ENCODE measurements around the gene TAF7L.
"Not testable (repeated sequence)": the region's sequence is repeated elsewhere in the genome, so short reads cannot be mapped to it uniquely, and the experiment has no call there.

The TAF7L gene, protein sequence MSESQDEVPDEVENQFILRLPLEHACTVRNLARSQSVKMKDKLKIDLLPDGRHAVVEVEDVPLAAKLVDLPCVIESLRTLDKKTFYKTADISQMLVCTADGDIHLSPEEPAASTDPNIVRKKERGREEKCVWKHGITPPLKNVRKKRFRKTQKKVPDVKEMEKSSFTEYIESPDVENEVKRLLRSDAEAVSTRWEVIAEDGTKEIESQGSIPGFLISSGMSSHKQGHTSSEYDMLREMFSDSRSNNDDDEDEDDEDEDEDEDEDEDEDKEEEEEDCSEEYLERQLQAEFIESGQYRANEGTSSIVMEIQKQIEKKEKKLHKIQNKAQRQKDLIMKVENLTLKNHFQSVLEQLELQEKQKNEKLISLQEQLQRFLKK

DNA sequence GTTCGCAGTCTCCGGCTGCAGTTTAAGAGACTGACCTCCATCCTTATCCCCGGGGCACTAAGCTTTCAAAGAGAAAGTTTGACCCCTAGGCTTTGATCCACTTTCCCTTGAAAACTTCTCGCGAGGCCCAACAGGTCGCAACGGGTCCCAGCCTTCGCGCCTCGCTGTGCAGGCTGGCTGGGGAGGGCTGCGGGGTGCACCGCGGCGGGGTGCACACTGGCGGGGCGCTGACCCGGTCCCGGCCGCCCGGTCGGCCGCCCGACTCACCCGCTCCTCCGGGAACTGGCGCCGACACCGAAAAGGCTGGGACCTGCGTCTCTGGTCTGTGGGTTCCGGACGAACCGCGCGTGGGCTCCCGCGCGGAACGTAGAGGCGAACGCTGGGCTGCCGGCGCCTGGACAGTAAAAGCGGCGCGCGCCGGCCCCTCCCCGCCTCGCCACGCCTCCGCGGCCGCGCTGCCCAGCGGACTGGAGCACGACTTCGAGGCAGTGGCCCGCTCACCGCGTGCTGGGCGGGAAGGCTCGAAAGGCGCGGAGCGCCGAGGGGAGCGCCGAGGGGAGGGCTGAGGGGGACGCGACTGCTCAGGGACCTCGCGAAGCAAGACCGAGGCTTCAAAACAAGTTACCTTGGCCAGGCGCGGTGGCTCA is at the start of gene TAF7L:
TSS of gene TAF7L (minus strand) at position 378 of the 647 bp plus-strand sequence. CDS start 3,791 bp downstream, outside the sequence.
- DNase-seq, result no peak

GRCh38 chrX:101337776-101338271 is 46.7 kb upstream of the TAF7L start:
- DNase-seq, result no peak

DNA sequence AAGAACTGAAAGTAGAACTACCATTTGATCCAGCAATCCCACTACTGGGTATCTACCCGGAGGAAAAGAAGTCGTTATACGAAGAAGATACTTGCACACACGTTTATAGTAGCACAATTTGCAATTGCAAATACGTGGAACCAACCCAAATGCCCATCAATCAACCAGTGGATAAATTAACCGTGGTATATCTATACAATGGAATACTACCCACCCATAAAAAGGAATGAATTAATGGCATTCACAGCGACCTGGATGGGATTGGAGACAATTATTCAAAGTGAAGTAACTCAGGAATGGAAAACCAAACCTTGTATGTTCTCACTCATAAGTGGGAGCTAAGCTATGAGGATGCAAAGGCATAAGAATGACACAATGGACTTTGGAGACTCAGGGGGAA is 43.2 kb upstream of the TAF7L start:
- not testable (repeated sequence) for DNase-seq

DNA sequence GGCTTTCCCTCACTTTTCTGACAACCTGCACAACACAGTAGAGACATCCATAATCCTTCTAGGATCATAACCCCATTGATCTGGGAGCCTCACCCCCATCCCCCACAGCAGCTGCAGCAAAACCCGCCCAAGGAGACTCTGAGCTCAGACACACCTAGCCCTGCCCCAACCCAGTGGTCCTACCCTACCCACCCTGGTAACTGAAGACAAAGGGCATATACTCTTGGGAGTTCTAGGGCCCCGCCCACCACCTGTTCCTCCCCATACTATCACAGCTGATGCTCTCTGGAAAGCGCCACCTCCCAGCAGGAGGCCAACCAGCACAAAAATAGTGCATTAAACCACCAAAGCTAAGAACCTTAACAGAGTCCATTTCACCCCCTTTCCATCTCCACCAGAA is 35.5 kb upstream of the TAF7L start:
- DNase-seq, result not testable (repeated sequence)

DNA sequence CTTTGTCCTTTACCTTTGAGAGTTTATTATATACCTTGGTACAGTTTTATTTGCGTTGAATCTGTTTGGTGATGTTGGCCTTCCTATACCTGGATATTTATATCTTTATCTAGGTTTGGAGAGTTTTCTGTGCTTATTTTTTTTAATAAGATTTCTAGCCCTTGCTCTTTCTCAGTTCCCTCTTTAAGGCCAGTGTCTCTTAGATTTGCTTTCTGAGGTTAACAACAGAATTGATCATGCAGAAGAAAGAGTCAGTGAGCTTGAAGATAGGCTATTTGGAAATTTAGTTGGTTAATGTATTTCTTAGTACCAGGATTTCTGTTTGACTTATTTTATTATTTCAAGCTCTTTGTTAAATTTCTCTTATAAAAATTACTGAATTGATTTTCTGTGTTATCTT is 12.7 kb upstream of the TAF7L start:
- no peak for DNase-seq

DNA sequence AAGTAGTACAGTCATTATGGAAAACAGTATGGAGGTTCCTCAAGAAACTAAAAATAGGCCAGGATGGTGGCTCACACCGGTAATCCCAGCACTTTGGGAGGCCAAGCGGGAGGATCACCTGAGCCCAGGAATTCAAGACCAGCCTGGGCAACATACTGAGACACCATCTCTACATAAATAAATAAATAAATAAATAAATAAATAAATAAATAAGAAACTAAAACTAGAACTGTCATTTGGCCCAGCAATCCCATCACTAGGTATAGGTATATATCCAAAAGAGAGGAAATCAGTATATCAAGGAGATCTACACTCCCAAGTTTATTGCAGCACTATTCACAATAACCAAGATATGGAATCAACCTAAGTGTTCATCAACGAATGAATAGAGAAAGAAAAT is 4.5 kb upstream of the TAF7L start:
- DNase-seq, result not testable (repeated sequence)

GRCh38 chrX:101287402-101287801 is 3.7 kb downstream of the TAF7L start:
- DNase-seq, result no peak

- DNase-seq, result no peak
Measured at GRCh38 chrX:101276238-101276637, 14.9 kb downstream of the TAF7L start.

DNA sequence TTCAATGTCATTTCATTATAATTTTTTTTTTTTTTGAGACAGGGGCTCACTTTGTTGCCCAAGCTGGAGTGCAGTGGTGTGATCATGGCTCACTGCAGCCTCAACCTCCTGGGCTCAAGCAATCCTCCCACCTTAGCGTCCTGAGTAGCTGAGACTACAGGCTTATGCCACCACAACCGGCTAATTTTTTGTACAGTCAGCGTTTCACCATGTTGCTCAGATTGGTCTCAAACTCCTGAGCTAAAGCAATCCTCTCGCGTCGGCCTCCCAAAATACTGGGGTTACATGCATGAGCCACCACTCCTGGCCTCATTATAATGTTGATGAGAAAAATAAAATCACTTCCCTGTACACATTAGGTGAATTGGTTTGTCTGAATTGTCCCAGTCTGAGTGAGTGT is 16.9 kb downstream of the TAF7L start:
- DNase-seq, result no peak

DNA sequence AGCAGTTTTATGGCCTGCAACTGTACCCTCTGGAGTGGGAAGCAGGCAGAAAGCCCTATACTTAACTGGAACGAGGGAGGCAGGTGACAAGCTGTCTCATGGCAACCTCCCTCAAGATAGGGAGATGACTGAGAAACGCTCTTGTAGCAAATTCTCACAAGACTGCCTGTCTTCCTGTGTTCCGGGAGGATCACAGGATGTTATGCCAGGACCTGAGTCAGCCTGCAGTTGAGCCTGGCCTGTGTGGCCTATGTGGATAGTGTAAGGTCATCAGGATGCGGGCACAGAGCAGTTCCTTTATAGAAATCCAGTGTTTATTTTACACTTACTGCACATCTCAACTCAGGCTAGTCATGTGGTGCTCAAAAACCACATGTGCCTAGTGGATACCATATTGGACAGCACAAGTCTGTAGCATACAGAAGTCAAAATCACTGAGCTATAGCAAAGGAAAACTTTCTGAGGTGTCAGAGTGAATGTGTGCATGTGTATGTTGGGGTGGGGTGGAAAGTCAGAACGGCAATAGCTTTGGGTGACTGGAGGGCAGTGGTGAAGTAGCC is 25.2 kb downstream of the TAF7L start:
- no peak for DNase-seq

DNA sequence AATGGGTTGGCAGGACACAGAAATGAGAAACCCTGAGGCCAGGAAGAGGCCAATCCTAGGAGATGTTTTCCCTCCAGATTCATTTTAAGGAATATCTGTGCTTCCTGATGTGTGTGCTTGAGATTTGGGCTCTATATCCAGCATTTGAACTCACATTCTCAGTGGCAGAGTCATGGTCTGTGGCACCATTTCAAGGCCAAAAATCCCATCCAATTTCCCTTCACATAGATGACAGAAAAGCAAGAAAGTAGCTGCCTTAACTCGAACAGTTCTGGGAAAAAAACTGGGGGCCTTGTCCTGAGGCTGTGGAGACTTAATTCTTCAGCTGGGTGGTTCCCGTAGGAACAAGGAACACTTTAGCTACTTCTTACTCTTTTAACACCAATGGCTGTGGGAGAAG is 27.4 kb downstream of the TAF7L start:
- DNase-seq, result no peak

DNA sequence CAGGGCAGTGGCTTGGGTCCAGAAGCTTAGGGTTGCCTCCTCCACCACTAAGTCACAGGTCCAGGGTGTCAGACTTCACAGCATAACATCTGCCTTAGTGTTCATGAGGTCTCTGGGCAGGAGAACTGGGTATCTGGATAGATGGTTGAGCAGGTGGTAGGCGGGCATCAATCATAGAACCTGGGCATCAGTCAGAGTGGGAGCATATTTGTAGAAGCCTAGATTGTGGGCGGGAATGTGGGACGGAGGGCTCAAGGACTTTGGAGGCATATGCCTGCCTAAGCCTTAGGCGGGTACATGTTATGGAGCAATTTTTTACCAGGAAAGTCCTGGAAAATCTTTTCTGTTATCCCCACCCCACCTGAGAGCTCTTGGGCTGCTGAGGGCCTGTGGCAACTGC is 28.5 kb downstream of the TAF7L start:
- DNase-seq, result no peak

GRCh38 chrX:101260435-101260834 is 30.7 kb downstream of the TAF7L start:
- DNase-seq, result no peak

- no peak for DNase-seq
Measured at GRCh38 chrX:101258259-101258581, 32.9 kb downstream of the TAF7L start.

DNA sequence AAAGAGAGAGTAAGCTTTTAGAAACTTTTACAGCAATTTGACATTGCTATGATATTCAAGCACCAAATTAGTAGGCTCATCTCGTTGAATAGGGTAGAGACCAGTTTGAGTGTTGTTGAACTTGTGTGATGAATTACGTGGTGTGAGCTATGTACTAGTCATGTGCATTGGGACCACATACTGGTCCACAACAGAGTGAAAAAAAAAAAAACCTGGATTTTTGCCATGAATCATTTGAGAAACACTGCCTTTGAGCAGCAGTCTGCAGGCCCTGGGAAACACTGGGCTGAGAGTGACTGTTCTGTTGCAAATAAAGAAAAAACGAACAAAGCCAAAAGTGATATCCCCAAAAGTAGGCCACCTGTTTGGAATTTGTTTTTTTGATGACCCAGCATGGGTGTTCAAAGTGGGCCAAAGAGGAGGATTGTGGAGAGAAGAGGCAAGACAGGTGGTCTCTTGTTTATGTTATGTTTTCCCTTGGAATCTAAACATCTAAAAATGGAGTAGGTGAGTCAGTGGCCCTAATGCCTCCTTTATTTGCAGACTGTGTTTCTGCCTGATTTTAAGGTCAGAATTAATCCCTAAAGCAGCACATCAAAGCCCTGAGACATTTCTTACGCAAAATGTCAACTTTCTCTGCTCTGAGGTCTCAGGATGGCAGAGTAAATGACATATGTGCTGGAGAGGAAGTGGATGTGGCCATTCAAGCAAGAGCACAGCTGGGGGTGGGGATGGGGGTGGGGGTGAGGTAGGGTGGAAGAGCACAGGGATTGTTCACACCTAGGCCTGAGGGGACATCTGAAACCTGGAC is 33.5 kb downstream of the TAF7L start:
- DNase-seq, result no peak

DNA sequence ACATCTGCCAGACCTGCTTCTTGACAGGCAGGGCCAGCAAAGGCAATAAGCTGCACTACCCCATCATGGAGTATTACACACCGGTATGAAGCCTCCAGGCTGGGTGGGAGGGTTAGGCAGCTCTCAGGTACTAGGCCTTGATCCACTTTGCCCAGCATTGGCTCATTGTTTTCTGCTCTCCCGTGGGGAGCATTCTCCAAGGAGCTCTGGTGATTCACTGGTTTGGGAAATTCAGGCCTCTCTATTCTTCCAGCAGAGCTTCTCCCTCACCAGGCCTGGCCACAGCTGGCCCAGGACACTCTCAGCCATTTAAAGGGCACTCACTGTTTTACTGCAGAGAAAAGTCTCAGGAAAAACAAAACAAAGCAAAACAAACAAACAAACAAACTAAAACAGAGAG is 38.5 kb downstream of the TAF7L start:
- no peak for DNase-seq

- no peak for DNase-seq
Measured at GRCh38 chrX:101241531-101241930, 49.6 kb downstream of the TAF7L start.

DNA sequence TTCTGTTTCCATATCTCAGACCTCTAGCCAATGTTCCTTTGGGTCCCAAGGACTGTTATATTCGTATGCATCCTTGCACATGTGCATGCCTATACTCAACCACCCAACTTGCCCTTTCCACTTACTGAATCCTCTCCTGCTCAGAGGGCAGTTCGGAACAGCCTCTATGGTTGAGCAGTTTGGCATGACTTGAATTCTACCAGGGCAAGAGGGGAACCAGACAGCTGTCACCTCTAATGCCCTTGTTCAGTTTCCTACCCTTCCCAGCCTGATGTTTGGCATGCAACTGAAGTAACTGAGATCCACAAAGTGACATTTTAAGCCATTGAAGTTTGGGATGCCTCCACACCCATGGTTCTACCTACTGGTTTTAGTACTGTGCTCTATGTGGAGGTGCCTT is 54.1 kb downstream of the TAF7L start:
- DNase-seq, result no peak

GRCh38 chrX:101232316-101232715 is 58.8 kb downstream of the TAF7L start:
- DNase-seq, result no peak

GRCh38 chrX:101231080-101231479 is 60.1 kb downstream of the TAF7L start:
- DNase-seq, result no peak

- DNase-seq, result no peak
Measured at GRCh38 chrX:101230636-101231035, 60.5 kb downstream of the TAF7L start.

DNA sequence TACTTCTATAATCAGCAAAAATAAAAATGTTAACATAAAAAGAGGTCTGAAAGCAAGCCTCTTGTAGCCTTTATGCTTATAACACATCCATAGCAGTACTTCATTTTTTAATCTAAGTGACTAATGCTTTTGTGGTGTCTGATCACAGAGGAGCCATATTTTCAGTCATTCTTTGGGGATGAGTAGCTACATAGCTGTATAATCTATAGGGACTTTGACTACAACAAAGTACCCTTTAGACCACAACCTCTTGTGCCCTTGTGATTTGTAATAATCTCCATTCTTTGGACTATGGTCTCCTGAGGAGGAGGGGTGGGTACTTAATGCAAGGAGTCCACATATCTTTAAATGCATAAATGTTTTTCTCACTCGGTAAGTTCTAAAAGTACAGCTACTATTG is 62.0 kb downstream of the TAF7L start:
- DNase-seq, result no peak

GRCh38 chrX:101223226-101223625 is 67.9 kb downstream of the TAF7L start:
- no peak for DNase-seq
